ENCODE measurements around the gene ZNF691.
"Not testable (repeated sequence)": the region's sequence is repeated elsewhere in the genome, so short reads cannot be mapped to it uniquely, and the experiment has no call there.

ZNF691 gene

DNA sequence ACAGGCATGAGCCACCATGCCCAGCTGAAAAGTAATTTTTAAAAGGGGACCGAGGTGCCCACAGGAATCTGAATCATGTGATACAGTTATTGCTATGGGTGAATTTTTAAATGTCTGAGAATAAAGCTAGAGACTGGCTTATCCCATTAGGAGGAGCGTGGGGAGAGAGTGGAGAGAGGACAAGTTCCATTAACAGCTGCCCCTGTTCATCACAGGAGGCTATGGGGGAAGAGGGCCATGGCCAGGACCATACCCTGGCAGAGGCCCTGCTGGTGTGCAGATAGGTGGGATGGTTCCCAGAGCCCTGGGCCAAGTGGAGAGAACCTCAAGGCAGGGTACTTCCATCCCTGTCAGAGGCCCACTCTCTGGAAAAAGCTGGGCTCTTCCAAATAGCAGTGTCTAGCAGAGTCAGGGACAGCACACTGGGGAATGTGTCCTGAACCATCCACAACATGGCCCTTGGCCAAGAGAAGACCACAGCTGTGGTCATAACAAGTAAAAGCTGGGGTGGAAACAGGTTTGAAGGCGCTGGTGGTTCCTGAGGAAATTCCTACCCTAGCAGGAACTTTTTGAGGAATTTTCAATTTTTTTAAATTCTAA lies 13.7 kb upstream of the ZNF691 start:
- no peak for DNase-seq (ENCODE audit: low read depth in 2 of 2)

DNA sequence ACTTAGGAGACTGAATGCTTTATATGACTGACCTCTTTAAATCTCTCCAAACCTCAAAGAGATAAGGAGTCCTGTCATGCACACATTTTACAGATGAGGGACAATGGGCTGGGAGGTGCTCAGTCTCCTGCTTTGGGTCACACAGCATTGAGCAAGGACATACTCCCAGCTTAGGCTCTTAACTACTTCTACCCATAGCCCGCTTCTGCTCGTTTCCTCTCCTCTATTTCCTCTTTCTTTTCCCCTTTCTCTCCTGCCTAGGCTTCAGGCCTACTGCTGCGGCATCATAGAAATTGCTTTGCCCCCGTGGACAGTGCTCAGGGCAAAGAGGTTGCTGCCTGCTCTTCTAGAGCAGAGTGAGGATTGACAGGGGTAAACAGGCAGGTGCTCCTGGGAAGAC lies 12.4 kb upstream of the ZNF691 start:
- no peak for DNase-seq (ENCODE audit: low read depth in 2 of 2)

DNA sequence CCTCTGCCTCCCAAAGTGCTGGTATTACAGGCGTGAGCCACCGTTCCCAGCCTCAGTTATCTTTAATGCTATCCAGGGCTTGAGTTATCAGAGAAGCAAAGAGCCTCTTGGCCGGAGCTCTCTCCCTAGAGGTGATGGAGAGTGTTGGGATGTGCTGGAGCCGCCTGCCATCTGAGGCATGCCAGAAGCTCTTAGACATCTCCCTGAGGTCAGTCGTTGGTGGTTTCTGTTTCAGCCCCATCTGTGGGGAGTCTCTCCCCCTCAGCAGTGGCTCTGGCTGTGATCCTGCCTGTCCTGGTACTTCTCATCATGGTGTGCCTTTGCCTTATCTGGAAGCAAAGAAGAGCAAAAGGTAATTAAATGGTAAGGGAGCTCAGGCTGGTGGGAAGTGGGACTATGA lies 11.6 kb upstream of the ZNF691 start:
- DNase-seq (ENCODE audit: low read depth in 2 of 2): no peak

DNA sequence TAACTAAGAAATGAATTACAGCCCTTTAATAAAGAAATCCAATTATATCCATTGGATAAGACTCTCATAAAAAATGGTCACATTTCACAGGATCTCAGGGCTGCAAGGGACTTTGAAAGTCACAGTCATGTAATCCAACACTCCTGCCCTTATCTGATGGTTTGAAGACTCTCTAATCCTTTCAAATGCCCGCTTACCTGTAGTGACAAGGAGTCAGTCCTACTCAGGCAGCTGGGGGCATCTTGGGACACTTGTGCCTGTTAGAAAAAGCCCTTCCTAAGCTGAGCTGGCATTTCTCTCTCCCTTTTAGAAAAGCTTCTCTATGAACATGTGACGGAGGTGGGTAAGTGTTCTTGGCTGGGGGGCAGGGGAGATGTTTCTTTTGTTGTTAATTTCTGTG lies 11.0 kb upstream of the ZNF691 start:
- DNase-seq (ENCODE audit: low read depth in 2 of 2): no peak

DNA sequence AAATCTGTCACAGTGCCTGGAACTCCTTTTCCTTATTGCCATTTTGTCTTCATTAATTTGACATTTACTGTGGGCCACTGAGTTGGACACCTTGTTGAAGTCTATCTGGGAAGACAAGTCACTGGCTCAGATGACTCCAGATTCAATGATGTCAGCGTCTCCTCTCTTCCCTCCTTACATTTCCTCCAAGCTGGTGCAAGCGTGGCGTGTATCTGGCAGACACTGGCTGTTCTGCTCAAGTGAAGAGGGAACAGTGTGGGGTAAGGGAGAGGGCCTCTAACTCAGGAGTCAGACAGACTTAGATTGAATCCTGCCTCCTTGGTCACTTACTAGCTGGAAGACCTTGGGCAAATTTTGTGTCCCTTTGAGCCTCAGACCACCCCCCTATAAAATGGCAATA lies 8.7 kb upstream of the ZNF691 start:
- DNase-seq (ENCODE audit: low read depth in 2 of 2): no peak

DNA sequence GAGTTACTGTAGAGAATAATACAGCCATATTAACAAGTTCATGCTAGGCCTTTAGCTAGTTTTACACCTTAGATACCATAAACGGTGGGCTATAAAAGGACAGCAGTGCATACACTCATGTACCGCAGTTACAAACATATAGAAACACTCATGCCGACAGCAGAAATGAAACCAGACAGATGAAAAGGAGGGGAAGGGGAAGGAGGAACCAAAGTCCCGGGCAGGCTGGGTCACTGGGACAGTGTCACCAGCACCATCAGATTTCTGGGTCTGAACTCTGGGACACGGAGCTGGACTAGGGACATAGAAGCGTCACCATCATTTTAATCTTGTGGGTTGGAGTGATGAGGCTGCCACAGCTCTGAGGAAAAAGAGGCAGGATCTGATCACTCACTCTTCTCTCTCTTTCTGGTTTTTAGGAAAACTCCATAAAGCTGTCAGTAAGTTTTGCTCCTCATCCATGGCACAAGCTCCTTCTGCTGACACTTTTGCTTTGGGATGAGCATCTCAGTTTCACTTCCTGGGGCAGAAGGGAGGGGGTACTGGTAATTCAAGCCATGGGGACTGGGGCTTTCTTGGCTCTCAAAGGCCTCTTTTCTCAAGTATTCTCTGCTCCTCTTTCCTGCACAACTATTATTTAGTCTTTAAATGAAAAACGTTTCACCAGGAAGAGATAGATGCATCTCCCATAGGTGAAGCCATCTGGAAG lies 7.8 kb upstream of the ZNF691 start:
- no peak for DNase-seq (ENCODE audit: low read depth in 2 of 2)

DNA sequence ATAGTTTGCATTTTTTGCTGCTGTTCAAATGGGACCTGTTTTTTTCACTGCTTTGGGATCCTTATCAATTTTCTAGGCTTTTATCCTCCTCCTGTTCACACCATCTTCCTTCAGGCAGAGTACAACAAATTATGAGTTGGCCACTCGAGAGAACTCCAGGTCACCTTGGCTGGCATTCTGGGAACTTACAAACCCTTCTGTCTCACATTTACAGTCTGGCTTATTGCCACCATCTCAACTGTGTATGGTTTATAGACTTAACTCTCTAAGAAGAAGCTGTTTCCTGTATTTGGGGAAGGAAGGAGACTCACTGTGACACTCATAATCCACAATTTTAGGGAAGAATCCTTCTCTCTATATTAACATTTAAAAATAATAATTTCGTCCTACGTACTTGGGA lies 5.4 kb upstream of the ZNF691 start:
- DNase-seq (ENCODE audit: low read depth in 2 of 2): no peak

DNA sequence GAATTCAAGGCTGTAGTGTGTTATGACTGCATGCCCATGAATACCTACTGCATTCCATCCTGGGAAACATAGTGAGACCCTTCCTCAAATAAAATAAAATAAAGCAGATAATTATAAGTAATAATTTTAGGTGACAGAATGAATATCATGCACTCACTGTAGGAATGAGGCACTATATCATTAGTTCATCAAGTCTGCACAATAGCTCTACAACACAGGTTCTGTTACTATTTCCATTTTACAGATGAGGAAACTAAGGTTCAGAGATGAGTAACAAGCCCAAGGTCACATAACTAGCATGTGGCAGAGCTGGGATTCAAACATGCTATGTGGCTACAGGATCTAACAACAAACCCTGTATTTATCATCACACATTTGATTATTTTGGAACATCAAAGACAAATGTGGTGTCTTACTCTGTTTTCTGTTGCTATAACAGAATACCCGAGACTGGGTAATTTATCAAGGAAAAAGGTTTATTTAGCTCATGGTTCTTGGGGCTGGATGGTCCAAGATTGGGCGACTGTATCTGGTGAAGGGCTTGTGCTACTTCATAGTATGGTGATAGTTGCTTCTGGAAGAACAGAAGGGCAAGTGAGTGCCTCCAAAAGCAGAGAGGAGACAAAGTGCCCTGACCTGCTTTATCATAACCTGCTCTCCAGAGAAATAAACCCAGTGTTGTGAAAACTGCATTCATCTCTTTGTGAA lies 4.8 kb upstream of the ZNF691 start:
- DNase-seq (ENCODE audit: low read depth in 2 of 2): no peak

DNA sequence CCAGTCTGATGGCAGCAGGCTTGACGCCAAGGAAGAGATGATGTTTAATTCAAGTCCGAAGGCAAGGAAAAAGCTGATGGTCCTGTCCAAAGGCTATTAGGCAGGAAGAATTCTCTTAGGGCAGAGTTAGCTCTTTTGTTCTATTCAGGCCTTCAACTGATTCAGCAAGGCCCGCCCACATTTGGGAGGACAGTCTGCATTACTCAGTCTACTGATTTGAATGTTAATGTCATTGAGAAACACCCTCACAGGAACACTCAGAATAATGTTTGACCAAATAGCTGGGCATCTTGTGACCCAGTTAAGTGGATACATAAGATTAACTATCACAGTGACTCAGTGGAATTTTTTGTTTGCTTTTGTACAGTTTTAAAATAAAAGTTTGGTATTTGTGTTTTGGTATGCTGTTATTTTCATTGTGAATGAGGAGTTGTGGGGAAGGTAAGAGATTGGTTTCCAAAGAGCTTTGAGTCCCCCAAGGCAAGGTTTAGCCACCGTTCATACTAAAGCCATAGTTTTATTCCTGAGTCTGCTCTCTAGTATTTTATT lies 1.7 kb upstream of the ZNF691 start:
- DNase-seq (ENCODE audit: low read depth in 2 of 2): no peak

DNA sequence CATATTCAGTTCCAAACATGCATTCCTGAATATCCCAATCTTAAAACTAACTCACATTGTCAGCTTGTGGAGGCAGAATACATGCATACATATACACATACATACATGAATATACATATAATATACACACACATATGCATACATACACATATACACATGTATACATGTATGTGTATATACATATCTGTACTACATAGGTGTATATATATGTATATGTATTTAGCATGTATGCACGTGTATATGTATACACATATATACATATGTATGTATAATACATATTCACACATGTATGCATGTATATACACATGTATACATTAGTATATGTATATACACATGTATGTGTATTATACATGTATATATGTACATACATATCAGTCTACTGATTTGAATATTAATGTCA lies 1.2 kb upstream of the ZNF691 start:
- no peak for DNase-seq (ENCODE audit: low read depth in 2 of 2)

DNA sequence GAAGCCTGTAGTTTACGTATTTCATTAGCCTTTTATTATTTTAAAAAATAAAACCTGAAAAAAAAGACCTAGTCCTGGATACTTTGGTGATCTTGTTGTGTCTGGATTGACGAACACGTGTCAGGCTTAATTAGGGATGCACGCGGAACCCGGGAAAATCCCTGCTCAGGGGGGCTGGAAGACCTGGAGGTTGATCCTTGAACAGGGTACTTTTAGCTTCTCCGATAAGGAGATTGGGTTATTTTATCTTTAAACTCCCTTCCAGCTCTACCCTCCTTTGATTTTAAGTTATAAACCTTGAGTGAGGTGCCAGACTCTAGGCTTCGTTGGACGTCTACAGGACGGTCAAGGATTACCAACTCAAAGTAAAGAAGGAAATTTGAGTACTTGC lies 552 bp upstream of the ZNF691 start:
- DNase-seq (ENCODE audit: low read depth in 2 of 2): no peak

DNA sequence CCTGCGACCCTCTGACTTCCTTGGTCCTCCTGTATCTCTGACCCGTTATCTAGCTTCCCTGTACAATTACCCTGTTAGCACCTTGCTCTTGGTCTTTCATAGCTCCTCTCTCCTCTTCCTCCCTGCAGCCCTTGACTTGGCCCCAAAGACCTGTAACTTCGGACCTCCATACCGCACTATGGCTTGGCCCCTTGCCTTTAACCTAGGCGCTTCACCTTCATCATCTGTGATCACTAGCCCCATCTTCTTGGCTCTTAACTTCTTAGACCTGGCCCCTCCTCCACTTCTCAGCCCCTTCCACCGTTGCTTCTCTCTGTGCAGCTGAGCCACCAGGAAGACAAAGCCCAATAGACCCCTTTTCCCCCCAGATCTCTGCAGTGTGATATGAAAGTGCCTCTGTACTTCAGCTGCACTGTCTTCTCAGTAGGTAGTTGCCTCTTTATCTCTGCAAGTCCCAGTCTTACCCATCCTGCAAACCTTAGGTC lies 740 bp downstream of the ZNF691 start:
- DNase-seq (ENCODE audit: low read depth in 2 of 2): no peak

DNA sequence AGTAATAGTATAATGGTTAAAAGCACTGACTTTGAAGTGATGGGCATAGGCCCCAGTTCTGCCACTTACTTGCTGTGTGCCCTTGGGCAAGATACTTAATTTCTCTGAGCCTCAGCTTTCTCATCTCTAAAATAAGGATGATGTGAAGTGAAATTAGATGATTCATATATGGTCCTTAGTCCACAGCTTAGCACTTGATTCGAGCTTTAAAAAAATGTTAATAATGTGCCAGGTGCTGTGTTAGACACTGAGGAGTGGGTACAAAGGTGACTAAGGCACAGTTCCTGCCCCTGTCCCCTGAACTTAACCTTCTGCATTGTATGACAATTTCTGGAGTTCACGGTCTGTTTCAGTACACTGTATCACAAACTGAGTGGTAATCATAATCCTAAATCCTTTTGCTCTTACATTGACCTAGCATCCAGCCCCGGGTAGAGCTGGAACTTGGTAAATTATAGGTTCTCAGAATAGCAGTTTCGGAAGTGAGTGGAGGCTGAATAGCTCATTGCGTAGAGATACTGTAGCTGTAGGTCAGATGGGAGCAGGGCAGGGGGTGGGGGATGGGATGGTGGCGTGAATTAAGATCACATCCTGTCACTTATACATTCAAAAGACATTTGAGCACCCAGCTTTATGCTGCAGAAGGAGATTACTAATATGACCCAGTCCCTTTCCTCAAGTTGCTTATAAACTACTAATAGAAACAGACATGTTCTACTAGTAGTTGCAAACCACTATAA lies 1.5 kb downstream of the ZNF691 start:
- no peak for DNase-seq (ENCODE audit: low read depth in 2 of 2)

DNA sequence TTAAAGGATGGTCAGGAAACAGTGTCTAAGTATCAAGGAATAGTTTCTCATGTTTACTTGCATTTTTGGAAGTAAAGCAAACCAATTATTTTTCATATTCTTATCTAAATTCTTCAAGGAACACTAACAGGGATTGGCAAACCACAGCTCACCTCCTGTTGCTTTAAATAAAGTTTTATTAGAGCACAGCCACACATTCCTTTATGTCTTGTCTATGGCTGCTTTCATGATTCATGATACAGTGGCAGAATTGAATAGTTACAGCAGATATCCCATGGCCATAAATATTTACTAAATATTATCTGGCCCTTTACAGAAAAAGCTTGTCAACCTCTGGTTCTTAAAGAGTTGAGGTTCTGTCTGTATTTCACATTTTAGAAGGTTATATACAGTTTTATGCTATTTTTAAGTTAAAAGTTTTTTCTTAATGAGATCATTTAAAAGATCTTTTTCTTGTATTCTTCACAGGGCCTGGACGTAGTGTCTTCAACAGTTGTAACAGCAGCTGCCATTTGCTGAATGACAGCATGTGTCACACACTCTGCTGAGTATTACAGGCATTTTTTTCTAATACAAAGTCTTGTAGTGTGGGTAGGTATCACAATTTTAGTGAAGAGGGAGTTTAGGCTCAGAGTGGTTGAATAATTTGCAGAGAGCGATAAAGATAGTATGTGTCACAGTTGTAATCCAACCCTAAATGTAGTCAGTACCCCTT lies 2.6 kb downstream of the ZNF691 start:
- DNase-seq (ENCODE audit: low read depth in 2 of 2): no peak

DNA sequence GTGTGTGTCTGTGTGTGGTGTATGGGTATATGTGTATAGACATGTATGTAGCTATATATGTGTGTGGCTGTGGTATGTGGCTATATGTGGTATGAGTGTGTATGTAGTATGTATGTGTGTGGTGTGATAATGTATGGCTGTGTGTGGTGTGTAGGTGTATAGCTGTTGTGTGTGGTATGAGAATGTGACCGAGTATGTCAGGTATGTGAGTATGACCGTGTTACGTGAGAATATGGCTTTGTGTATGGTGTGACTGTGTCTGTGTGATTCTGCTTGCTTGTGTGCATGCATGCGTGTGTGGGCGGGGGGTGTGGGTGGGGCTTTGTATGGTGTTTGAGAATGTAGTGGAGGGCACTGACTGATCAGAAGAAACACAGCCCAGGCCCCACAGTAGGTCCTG lies 3.5 kb downstream of the ZNF691 start:
- no peak for DNase-seq (ENCODE audit: low read depth in 2 of 2)

DNA sequence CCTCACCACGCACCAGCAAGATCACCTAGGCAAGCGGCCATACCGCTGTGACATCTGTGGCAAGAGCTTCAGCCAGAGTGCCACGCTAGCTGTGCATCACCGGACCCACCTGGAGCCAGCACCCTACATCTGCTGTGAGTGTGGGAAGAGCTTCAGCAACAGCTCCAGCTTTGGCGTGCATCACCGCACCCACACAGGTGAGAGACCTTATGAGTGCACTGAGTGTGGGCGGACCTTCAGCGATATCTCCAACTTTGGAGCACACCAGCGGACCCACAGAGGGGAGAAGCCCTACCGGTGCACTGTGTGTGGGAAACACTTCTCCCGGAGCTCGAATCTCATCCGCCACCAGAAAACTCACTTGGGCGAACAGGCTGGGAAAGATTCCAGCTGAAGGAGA lies 5.0 kb downstream of the ZNF691 start:
- no peak for DNase-seq (ENCODE audit: low read depth in 2 of 2)

DNA sequence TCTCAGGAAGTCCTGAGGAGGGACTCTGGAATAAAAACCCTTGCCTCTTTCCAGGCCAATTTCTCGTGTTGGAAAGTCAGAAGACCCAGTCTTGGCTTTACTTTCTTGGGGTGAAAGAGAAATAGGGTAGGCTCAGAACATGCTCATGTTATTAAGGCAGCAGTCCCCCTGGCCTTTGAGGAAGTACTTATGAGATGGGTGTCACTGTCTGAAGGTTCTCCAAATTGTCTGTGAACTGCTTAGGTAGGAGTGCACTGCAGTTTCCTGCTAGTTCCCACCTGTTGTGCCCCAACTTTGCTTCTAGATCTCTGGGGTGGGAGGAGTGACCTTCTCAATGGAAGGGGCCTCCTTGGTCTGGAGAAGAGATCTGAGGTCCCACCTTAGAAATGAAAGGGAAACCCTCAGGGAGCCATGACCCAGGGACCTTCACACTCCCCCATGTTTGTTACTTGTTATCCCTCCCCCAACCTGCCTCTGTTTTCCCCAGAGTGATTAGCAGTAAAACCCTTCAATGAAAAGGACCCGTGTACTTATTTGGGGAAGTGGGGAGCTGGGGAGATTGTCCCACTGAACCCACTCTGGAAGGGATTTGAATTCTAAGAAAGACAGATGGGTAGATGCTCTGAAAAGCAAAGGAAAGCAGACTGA lies 5.7 kb downstream of the ZNF691 start:
- DNase-seq (ENCODE audit: low read depth in 2 of 2): no peak

DNA sequence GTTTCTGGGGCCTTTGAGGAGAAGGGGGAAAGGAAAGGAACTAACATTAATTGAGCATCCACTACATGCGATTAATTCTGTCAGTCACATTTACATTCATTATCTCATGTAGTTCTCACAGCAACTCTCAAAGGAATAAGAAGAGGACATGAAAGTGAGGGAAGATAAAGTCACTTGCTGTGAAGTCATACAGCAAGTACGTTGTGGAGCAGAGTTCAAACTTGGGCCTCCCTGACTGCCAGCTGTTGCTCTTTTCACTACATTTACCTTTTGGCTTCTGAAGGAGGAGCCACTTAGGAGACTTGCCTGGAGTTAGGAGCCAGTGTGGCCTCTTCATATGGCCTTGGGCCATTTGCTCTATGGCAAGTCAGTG lies 6.2 kb downstream of the ZNF691 start:
- DNase-seq (ENCODE audit: low read depth in 2 of 2): no peak

DNA sequence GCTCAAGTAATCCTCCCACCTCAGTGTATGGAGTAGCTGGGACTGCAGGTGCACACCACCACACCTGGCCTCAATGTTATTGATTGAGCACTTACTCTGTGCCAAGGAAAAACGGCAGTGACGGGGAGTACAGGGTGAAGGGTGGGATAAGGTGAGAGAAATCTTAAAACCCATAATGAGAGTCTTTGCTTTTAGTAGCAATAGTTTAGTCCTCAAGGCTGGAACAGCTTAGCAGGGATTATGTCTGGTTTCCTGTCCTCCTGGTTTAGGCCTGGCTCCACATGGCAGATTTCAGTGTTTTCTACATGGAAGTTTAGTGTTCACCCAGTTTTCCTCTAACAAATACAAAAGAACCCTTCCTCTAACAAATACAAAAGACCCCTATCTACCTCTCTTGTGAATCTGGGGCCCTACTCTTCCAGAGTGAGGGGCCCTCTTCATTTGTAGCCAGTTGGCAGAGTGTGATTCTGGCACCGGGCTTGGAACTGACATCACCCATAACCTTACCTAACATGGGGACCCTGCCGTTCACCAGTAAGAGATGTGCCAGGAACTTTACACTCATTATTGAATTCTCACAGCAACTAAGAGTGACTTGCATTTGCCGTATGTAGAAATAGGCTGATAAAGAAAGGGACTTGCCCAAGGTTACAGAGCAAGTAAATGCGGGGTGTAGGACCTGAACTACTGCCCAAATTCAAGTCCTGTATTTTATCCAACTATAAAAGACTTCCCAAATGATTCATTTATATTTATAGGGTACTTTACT lies 6.9 kb downstream of the ZNF691 start:
- DNase-seq (ENCODE audit: low read depth in 2 of 2): no peak

DNA sequence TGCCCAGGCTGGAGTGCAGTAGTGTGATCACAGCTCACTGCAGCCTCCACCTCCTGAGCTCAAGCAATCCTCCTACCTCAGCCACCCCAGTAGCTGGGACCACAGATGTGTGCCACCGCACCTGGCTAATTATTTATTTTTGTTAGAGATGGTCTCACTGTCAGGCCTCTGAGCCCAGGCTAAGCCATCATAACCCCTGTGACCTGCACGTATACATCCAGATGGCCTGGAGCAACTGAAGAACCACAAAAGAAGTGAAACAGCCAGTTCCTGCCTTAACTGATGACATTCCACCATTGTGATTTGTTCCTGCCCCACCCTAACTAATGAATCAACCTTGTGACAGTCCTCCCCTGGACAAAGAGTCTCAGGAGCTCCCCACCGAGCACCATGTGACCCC lies 10.1 kb downstream of the ZNF691 start:
- not testable (repeated sequence) for DNase-seq (ENCODE audit: low read depth in 2 of 2)

All from stimulated activated CD8-positive, alpha-beta memory T cell treated with anti-CD3 and anti-CD28 coated beads, Interleukin-7, amount 100 ng/mL, for 1 hour (primary cell).